Putamen (tissue), 1 donor: ENCODE measurements around the gene HIC1.

Source experiments
- DNase-seq: peaks from one replicate; pipeline ENCODE4 v3.0.0-alpha.2; 2016; ENCODE audit warnings: low spot score

HIC1 gene

DNA sequence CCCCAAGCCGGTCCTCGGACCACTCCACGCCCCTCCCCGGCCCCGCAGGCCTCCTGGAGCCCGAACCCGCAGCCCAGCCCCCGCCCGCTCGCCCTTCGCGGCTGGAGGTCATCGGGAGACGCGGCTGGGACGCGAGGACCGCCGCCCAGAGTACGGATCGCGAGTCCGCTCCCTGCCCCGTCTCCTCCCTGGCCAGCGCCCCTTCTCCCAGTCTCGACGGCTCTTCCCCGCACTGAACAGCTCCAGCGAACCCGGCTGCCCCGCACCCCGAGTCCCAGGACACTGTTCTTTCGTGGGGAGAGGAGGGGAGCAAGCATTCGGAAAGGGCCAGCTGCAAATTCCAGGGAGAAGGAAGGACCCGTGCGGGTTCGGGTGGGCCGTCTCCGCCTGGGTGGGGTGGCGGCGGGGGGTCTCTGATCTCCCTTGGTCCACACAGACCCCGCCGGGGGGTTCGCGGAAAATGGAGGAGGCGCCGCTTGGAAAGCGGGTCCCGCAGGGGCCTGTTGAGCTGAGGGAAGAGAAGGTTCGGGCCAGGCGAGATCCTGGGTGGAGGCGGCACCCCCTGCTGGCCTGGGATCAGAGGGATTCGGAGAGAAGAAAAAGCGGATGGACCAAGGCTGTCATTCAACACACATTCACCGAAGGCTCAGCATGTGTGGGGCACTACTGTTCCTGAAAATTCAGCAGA, 29.1 kb upstream of the HIC1 start:
- DNase-seq = no peak

DNA sequence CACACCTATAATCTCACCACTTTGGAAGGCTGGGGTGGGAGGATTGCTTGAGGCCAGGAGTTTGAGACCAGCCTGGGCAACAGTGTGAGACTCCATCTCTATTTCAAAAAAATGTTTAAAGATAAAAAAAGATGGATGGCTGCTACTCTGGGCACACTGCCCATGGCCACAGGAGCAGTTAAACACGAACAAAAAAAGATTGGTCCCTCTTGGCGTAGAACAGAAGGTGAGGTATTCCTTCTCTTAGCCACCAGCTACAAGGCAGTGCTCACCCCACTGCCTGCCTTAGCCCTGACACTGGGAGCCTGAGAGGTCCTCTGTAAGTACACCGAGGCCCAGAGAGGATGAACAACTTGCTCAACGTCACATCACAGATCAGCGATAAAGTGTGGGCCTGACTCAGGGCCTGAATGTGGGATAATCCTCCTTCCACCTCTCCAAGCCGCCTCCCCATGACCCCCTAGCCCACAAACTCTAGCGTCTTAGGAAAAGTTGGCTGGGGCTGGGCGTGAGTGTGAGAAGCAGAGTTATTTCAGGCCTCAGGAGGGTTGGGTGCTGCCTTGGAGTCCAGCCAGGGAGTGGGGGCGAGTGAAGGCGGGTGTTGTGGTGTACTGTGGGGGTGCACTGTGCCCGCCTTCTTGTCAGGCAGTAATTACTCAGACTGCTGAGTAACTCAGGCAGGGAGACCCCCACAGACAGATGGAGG, 27.2 kb upstream of the HIC1 start:
- no peak for DNase-seq

DNA sequence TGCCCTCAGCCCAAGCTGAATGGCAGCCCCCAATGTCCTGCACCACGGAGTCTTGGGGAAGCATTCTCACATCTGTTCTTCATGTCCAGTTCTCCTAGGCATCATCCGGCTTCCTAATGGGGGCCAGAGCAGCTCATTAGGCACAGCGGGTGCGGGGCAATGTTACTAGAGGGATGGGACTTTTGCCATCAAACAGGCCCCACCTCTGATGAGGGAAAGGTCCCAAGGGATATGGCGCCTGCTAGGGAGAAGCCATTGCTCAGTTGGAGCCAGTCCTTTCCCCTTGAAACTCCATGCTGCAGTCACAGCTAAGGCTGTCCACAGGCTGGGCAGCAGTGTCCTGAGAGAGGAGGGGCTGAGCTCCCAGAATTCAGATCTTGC, 26.7 kb upstream of the HIC1 start:
- DNase-seq = no peak

DNA sequence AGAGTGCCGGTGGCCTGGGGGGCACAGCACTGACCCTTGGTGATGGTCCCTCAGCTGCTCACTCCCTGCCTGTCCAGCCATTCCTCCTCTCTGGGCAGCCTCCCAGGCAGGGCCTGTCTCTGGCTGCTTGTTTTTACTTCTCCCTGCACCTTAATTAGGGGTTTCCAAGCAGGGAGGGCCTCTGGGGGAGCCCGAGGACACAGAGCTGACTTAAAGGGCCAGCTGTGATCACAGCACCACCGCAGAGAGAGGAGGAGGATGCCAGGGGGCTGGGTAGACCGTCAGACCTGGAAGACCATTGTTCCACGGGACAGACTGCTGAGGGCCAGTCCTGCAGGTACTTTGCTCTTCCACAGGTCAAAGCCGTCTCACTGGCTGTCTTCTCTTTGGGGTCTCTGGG, 26.2 kb upstream of the HIC1 start:
- no peak for DNase-seq

DNA sequence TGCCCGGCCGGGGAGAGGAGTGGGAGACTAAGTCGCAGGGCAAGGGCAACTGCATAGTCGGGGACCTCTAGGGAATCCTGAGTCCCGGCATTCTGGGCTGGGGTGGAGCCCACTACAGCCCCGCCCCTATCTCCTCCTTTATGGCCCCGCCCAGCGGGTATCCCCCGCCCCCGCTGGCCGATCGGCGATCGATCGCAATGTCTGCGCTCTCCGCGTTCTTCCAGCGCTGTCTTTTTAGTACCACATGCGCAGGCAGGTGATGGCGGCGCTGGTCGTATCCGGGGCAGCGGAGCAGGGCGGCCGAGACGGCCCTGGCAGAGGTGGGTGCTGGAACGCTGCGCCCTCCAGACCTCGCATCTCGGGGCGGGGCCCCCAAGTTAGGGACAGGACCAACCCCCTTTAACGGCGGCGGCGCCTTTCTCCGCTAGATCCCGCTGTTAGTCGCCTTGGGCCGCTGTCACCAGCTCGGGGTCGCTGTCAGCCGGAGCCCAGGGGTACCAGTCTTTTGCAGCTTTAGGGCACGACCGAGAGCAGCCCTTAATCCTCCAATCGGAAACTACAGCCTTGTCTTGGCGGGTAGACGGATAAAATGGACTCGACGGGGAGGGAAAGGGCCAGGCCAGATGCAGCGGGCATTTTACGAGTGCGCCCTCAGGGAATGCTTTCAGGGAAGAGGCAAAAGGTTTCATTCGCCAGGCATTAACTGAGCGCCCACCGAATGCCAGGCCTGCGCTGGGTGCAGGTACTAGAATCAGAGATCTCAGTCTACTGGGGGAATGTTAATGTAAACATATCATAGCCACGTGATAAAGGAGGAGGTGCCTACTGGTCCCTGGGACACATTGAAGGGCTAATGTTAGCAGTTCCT, 24.8 kb upstream of the HIC1 start, which contains the start of gene DPH1:
Gene DPH1, plus strand, starts transcription at position 243 of the 868 bp plus-strand sequence. Its CDS starts 17 bp downstream, at position 260.
- DNase-seq = peak; percentile 87

DNA sequence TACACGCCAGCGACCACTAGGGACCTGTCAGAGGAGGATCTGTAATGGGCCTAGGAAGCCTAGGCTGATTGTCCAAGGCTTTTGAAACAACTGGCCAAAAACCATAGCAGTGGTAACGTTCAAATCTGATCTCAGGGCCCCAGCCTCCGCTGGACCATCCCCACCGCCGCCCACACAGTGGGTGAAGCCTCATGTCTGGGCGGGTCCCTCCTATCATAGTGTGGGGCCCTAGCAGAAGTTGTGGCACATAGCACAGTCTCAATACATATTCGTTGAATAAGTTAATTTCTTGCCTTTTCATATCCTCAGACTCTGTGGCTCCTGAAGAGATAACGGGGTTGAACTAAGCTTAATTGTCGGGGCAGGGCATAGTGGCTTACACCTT, 24.1 kb upstream of the HIC1 start:
- DNase-seq = no peak

DNA sequence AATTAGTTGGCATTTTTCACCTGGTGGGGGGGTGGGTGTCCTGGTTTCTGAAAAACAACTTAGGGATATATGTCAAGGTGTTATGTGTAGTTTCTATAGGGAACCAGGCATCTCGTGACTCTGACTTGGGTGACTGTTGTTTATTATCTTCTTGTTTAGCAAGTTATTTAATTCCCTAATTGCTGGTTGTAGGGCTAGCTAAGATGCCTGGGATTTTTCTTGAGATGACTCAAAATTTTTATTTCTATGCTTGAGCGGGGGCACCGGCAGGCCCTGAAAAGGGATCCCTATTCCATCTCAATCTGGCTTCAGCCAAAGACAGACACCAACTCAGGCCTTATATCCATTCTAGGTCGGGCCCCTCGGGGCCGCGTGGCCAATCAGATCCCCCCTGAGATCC, 21.8 kb upstream of the HIC1 start:
- DNase-seq = no peak

DNA sequence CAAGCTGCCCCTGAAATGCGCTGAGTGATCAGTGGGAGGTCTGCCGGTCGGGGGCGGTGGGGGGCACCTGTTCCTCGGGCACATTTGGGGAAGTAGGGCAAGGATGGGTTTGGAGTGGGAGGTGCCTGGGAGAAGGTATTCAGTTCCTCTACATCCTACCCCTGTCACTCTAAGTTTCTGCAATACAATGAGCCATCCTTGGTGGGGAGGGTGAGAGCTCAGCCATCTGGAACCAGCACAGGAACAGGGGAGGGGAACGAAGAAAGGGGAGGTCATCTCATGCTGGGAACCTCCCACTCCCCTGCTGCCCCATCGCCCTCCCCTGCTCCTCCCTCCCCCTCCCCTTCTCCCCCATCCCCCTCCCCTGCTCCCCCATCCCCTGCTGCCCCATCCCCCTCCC, 20.7 kb upstream of the HIC1 start:
- no peak for DNase-seq

DNA sequence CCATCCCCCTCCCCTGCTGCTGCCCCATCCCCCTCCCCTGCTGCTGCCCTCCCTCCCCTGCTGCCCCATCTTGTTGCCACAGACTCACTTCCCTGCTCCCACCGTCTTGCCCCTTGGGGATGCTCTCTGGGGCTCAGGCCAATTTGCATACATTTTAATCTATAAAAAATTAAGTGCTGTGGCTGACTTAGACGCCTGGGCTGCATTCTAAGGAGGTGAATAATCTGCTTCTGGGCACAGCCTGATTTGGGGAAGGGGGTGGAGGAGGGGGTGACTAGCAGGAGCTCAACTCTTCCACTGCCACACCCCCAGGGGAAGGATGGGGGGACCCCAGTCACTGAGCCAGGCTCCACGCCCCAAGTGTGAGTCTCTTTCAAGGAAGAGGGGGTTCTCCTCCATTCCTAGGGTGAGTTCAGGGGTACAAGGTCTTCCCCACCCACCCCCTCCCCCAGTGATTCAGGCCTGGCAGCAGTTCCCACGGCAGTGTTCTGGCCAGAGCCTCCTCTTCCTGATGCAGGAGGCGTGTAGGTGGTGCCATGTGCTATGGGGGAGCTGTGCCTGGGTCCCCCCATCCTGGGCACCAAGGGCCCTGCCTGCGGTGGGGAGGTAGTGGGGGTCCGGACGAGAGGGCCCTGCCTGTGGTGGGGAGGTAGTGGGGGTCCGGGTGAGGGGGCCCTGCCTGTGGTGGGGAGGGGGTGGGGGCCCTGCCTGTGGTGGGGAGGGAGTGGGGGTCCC, 19.9 kb upstream of the HIC1 start:
- no peak for DNase-seq

DNA sequence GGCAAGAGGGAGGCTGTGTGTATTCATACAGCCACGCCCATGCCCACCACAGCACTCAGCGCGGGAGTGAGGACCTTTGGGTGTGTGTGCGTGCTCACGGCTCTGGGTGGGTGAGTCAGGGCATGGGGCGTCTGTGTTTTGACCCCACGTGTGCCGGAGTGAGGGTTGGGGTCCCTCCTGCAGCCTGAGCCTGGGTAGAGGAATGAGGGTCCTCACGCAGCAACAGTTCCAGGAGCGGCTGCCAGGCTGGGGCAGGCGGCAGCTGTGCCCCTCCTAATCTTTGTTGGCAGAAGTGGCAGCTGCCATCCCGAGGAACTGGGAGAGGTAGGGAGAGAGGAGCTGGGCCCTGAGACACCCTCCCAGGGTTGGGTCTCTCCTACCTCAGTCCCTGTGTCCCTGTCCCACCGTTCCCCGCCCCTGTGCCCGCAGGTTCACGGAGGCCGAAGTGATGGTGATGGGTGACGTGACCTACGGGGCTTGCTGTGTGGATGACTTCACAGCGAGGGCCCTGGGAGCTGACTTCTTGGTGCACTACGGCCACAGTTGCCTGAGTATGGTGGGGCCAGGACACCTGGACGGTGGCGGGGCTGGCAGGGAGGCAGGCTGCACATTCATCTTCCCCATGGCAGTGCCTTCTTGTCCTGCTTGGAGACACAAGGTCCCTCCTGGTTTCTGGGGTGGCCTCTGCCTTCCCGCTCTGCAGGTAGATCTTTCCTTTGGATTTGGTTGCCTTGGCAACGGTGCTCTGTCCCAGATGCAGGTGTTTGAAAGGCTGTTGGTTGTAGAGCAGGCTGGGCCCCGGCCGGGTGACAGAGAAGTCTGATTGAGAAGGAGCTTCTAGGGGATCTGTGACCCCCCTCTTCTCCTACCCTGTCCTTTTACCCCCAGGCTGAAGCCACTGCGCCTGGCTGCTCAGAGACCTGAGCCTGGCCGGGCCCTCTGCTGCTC, 19.1 kb upstream of the HIC1 start:
- no peak for DNase-seq

DNA sequence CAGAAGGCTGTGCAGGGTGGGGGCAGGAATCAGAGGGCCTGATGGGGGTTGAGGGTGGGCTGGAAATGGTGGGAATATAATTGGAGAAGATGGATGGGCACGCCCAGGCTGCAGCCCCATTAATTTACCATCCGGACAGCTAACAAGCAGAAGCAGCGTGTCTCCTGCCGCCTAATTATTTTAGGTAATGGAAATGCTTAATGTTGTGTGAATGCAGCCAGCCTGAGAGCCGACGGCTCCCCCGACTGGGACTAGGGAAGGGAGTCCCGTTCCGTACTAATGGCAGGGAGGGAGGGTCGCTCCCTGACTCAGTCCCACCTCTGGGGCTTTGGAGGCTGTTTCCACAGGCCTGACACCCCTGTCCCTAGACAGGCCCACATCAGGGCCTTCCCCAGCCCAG, 17.7 kb upstream of the HIC1 start:
- DNase-seq = no peak

DNA sequence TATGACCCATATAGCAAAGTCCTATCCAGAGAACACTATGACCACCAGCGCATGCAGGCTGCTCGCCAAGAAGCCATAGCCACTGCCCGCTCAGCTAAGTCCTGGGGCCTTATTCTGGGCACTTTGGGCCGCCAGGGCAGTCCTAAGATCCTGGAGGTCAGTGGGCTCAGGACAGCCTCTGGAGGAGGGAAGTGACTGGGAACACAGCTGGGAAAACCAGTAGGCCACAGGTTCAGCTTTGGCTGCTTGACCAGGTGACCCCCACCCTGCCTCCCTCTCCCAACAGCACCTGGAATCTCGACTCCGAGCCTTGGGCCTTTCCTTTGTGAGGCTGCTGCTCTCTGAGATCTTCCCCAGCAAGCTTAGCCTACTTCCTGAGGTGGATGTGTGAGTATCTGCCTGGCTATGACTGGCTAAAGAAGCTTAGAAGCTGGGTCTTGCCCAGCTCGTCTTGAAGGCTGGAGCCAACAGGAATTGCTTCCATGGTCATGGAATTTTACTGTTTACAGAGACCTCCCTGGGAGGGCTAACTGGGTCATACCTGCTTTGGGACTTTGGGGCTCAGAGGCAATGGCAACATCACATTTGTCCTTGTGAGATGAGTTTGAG, 14.6 kb upstream of the HIC1 start:
- DNase-seq = no peak

DNA sequence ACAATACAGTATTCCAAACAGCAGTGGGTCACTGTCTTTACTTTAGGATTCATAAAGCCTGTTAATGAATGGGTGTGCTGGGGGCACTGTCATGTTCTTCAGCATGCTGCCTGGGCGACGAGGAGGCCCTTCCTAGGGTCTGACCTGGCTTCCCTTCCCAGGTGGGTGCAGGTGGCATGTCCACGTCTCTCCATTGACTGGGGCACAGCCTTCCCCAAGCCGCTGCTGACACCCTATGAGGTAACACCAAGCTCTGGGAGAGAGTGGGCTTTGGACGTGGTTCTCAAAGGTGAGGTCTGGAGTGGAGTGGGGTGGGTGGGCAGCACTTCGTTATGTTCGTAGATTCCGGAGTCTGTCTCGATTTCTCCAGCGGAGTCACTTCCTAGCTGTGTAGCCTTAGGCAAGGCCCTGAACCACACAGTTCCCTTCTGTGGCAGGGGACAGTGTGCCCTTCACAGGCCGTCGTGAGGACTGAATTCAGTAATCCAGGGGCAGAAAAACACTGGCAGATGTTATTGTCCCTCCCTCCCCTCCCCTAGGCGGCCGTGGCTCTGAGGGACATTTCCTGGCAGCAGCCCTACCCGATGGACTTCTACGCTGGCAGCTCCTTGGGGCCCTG, 13.9 kb upstream of the HIC1 start:
- DNase-seq = no peak

DNA sequence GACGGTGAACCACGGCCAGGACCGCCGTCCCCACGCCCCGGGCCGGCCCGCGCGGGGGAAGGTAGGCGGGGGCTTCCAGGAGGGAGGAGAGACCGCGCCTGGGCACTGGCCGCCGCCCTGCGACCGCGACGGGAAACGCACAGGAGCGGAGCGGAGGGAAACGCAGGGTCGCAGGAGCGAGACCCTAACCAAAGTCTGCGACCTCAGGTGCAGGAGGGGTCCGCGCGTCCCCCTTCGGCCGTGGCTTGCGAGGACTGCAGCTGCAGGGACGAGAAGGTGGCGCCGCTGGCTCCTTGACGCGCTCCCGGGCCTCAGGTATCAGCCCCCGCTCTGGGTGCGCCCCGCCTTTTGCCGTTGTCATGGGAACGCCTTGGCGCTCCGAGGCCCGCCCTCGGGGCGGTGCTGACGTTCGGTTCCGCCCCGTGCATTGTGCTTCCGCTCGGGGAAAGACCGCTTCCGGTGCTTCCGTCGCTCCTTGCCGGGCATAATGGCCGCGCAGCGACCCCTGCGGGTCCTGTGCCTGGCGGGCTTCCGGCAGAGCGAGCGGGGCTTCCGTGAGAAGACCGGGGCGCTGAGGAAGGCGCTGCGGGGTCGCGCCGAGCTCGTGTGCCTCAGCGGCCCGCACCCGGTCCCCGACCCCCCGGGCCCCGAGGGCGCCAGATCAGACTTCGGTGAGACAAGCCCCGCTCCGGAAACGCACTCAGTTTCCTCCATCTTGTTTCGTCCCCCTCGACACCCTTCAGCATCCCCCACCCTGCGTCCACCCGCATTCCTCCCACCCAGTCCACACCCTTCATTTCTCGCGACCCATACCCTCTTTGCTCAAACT, 13.1 kb upstream of the HIC1 start, which contains the start of gene OVCA2:
Gene OVCA2, plus strand, starts transcription at position 462 of the 829 bp plus-strand sequence. Its CDS starts 26 bp downstream, at position 488.
- DNase-seq = peak; percentile 92

DNA sequence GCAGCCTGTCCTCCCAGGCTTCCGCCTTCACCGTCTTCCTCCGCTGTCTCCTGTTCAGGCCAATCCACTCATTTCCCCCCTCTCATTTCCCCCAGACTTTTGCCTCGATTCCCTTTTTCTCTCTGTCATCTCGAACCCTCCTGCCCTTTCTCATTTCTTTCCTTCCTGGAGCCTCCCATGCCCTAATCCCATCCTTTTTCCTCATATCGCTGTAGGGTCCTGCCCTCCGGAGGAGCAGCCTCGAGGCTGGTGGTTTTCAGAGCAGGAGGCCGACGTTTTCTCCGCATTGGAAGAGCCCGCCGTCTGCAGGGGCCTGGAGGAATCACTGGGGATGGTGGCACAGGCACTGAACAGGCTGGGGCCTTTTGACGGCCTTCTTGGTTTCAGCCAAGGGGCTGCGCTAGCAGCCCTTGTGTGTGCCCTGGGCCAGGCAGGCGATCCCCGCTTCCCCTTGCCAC, 12.5 kb upstream of the HIC1 start:
- DNase-seq = no peak

DNA sequence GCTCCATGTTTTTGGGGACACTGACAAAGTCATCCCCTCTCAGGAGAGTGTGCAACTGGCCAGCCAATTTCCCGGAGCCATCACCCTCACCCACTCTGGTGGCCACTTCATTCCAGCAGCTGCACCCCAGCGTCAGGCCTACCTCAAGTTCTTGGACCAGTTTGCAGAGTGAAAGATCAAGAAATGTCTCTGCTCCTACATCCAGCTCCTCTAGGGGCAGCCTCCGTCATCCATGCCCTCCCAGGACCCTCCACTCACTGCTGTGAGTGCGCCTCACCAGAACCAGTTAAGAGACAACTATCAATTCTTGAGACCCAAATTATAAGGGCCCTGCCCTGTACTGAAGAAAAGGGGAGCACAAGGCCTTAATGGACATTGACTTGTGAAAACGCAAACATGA, 12.0 kb upstream of the HIC1 start:
- DNase-seq = no peak

DNA sequence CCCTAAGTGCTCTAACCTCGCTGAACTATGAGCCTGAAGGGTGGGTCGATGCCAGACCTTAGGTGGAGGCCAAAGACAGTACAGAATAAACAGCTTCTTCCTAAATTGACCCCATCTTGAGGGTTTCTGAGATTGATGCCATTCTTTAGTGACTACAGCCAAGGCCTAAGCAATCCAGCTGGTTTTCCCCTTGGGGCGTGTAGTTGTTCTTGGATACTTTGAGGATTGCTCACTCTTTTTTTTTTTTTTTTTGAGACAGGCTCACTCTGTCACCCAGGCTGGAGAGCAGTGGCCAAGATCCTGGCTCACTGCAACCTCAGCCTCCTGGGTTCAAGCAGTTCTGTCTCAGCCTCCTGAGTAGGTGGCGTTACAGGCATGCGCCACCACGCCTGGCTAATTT, 11.1 kb upstream of the HIC1 start:
- no peak for DNase-seq

DNA sequence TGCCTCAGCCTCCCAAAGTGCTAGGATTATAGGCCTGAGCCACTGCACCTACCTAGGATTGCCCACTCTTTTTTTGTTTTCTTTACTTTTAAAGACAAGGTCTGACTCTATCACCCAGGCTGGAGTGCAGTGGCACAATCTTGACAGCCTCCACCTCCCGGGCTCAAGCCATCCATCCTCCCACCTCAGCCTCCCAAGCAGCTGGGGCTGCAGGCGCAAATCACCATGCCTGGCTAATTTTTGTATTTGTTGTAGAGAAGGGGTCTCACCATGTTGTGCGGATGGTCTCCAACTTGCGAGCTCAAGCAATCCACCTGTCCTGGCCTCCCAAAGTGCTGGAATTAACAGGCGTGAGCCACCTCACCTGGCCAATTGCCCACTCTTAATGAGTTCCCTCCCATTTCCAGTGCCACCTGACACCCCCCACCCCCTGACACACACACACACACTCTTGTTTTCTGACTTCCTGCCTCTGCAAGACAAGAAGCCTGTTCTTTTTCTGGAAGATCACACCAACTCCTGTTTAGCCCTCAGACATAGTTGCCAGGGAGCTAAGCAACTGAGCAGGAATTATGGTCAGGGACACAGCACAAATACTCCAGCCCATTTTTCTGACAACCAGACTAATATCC, 10.5 kb upstream of the HIC1 start:
- DNase-seq = no peak

DNA sequence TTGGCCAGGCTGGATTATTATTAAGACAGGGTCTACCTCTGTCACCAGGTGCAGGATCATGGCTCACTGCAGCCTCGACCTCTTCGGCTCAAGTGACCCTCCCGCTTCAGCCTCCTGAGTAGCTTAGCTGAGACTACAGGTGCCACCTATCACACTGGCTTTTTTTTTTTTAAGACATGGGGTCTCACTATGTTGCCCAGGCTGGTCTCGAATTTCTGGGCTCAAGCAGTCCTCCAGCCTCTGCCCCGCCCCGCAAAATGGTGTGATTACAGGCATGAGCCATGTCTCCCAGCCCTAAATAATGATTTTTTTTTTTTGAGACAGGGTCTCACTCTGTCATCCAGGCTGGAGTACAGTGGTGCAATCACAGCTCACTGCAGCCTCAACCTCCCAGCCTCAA, 7.3 kb upstream of the HIC1 start:
- no peak for DNase-seq
